ENCODE measurements around the gene DCX.

DNA sequence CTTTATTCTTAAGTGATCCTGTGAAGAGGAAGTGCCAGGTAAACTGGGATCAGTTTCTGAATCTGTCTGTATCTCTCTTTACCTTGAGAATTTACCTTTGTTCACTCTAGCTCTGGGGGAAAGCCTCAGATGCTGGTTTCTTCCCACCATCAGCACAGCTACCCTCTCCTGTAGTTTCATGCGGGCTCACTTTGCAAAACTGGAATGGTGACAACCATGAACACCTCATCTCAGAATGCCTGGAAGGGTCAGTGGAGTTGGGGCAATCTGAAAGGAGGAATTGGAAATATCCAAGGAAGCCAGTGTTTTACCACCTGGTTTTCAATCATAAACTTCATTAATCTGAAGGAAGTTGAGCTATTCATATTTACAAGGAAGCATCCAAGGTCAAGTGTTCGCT, 30.8 kb upstream of the DCX start:
- no peak for TF ChIP-seq EZH2 (IDR thresholded peaks at IDR 0.05; ENCODE audit: insufficient read depth, poor library complexity, severe bottlenecking)
- no peak for TF ChIP-seq EZH2phosphoT487 (IDR thresholded peaks at IDR 0.05; ENCODE audit: insufficient read depth, low read depth)
